Measurements from ENCODE around the gene ALK. TPM values are rescaled to one million over a fixed set of nuclear protein-coding genes. Genes with fewer than 3 reads are reported as not detected.

ALK gene
- total and polyA plus RNA-seq, 10 of the 15 experiments (the other 5 are each of a cell fraction or from before 2014, with no cell fraction given) = 0.11 TPM; not detected in 9

GRCh38 chr2:29430382-29431112 lies 490.8 kb downstream of the ALK start (continued):
- TF ChIP-seq ATF2 (IDR thresholded peaks at IDR 0.05; ENCODE audit: low read length) = no peak
- no peak for TF ChIP-seq POLR2A (IDR thresholded peaks at IDR 0.05; ENCODE audit: low read depth, low read length)
- no peak for TF ChIP-seq PRDM15 (CRISPR knock-in tag; IDR thresholded peaks at IDR 0.05)

GRCh38 chr2:29426354-29426753 lies 495.0 kb downstream of the ALK start:
- intact Hi-C loops (cut with micrococcal nuclease; ENCODE audit: unreplicated experiment) (no loop called here), in situ Hi-C loops (cut with MboI) (no loop called here)
- SMC1A ChIA-PET (ENCODE audit: uncharacterized antibody, unreplicated experiment) = no interaction called here
- no peak for TF ChIP-seq ZNF207 (IDR thresholded peaks at IDR 0.05; ENCODE audit: borderline replicate concordance)
- TF ChIP-seq HDGF (IDR thresholded peaks at IDR 0.05) = no peak
- TF ChIP-seq ZBTB4 (CRISPR knock-in tag; IDR thresholded peaks at IDR 0.05) = no peak
- TF ChIP-seq SRF (IDR thresholded peaks at IDR 0.05; ENCODE audit: low read depth in 2 of 2, low read length in 2 of 2) = no peak
- no peak for TF ChIP-seq CHD4 (IDR thresholded peaks at IDR 0.05)
- no peak for TF ChIP-seq RAD51 (IDR thresholded peaks at IDR 0.05)
- no peak for TF ChIP-seq ZNF622 (IDR thresholded peaks at IDR 0.05)
- TF ChIP-seq BCLAF1 (IDR thresholded peaks at IDR 0.05) = no peak
- no peak for TF ChIP-seq MYC (IDR thresholded peaks at IDR 0.05; ENCODE audit: insufficient read depth, insufficient read length, insufficient replicate concordance, low read length, severe bottlenecking)

More at GRCh38 chr2:29426354-29426753, 495.0 kb downstream of the ALK start:
- H4K20me1 ChIP-seq (ENCODE audit: control insufficient read depth, insufficient read depth) = no peaks in the 10 kb centered on the region
- no peak overlapping the region for H3K4me2 ChIP-seq (ENCODE audit: control insufficient read depth, insufficient read depth)
- no peaks in the 10 kb centered on the region for H3K79me2 ChIP-seq (ENCODE audit: control insufficient read depth, insufficient read depth, low read length)
- no peak for ATAC-seq
- FAIRE-seq = no peak
- DNase-seq (ENCODE audit: low read depth, low spot score) = no peak
- ChIA-PET POLR2A (no interaction called here), RAD21 (ENCODE audit: unreplicated experiment) (no interaction called here), CTCF (no interaction called here)
- no peak overlapping the region for H3K4me3 ChIP-seq
- H3K9ac ChIP-seq (ENCODE audit: control insufficient read depth, insufficient read depth, low read length) = no peak overlapping the region
- no peak overlapping the region for H2AFZ ChIP-seq (ENCODE audit: control insufficient read depth, low read depth, low read length)
- BruUV-seq (replicated peaks) = no TSS peak
- peaks cover 0 to 1% of the 10 kb centered on the region in 2 experiments; a peak in 3 of 4 replicates for H3K27me3 ChIP-seq (replicated peaks in 1 of 2; ENCODE audit: control insufficient read depth in 2 of 2, insufficient read depth in 2 of 2, low read length in 1 of 2)
- H3K9me3 ChIP-seq (replicated peaks; ENCODE audit: control insufficient read depth, insufficient read depth, low read length) = no peaks in the 10 kb centered on the region; the same call in 2 of the 3 replicates
- no peaks in the 10 kb centered on the region for H3K4me1 ChIP-seq (ENCODE audit: control insufficient read depth, insufficient read depth, low read length)
- H3K36me3 ChIP-seq (ENCODE audit: control insufficient read depth in 2 of 2, insufficient read depth in 2 of 2, low read length in 1 of 2) = no peaks in the 10 kb centered on the region
- H3K27ac ChIP-seq (ENCODE audit: control insufficient read depth, insufficient read depth) = no peak overlapping the region

Measured in GM12878 (cell line).